ENCODE measurements around the gene UBE2M.
A peak's percentile ranks its signal among the peaks of the same experiment; 100 is the strongest.
"Not testable (repeated sequence)": the region's sequence is repeated elsewhere in the genome, so short reads cannot be mapped to it uniquely, and the experiment has no call there.

Gene UBE2M

GRCh38 chr19:58558066-58558622 lies at the start of gene UBE2M:
Gene UBE2M, minus strand, starts transcription at chr19:58558611. Its CDS starts 230 bp downstream, at chr19:58558381.
- DNase-seq: peak; percentile 88

GRCh38 chr19:58607213-58607612 lies 48.8 kb upstream of the UBE2M start:
- DNase-seq: not testable (repeated sequence)

- not testable (repeated sequence) for DNase-seq
These were observed 48.0 kb upstream of the UBE2M start for GRCh38 chr19:58606251-58606896.

- DNase-seq: no peak
These were observed 27.8 kb upstream of the UBE2M start for GRCh38 chr19:58586133-58586765.

DNA sequence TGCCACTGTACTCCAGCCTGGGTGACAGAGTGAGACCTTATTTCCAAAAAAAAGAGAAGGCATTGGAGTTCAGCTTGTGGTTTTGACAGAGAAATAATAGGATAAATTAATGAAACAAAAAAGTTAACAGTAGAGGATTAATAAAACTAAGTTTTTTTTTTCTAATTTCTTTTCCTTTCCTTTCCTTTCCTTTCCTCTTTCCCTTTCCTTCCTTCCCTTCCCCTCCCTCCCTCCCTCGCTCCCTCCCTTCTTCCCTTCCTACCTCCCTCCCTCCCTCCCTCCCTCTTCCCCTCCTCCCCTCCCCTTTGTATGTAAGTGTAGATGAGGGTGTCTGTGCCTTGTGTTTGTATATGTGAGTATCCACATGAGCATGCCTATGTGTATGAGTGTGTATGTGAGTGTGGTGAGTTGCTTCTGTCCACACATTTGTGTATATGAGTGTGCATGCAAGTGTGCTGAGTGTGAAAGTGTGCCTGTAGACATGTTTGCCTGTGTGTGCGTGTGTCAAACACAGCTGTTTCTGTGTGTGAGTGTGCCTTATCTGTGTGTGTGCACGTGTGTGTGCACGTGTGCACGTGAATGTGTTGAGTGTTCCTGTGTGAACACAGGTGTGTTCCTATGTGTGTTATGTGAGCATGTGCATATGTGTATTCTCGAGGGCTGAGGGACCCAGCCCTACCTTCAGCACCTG lies 27.2 kb upstream of the UBE2M start:
- DNase-seq: no peak

GRCh38 chr19:58584498-58585441 lies 26.4 kb upstream of the UBE2M start:
- no peak for DNase-seq

- DNase-seq: no peak
These were observed 24.6 kb upstream of the UBE2M start for GRCh38 chr19:58582985-58583384.

GRCh38 chr19:58581227-58582141 lies 23.1 kb upstream of the UBE2M start:
- peak; percentile 89 for DNase-seq

DNA sequence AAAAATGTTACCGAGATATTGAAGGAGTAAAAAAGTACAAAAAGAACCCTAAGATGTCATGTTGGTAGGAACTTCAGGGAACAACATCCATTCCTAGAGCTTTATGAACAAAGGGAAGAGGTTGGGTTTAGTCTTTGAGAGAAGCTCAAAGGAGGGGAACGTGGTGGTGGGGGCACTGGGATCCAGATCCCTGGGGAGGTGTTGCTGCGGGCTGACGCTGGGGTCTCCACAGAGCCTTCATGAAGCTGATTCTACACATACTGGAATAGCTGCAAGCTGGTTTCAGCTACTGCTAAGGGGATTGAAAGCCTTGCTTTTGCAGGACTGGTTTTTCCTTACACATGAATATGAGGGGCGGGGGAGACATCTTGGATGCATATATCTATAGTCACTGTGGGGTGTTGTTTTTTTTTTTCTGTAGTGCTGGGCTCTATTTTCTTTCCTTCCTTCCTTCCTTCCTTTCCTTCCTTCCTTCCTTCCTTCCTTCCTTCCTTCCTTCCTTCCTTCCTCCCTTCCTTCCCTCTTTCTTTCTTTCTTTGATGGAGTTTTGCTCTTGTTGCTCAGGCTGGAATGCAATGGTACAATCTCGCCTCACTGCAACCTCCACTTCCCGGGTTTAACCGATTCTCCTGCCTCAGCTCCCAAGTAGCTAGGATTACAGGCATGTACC lies 21.2 kb upstream of the UBE2M start:
- no peak for DNase-seq

GRCh38 chr19:58578012-58578925 lies 19.9 kb upstream of the UBE2M start:
- no peak for DNase-seq

DNA sequence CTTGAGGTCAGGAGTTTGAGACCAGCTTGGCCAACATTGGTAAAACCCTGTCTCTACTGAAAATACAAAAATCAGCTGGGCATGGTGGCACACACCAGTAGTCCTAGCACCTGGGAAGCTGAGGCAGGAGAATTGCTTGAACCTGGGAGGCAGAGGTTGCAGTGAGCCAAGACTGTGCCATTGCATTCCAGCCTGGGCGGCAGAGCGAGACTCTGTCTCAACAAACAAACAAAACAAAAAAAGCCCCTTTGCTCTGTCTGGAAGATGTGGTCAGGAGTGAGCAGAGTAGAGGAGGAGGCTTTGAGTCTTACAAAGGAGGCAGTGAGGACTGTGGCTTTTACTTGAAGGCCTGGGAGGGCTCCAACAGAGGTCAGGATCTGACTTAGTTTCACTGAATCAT lies 19.2 kb upstream of the UBE2M start:
- DNase-seq: not testable (repeated sequence)

DNA sequence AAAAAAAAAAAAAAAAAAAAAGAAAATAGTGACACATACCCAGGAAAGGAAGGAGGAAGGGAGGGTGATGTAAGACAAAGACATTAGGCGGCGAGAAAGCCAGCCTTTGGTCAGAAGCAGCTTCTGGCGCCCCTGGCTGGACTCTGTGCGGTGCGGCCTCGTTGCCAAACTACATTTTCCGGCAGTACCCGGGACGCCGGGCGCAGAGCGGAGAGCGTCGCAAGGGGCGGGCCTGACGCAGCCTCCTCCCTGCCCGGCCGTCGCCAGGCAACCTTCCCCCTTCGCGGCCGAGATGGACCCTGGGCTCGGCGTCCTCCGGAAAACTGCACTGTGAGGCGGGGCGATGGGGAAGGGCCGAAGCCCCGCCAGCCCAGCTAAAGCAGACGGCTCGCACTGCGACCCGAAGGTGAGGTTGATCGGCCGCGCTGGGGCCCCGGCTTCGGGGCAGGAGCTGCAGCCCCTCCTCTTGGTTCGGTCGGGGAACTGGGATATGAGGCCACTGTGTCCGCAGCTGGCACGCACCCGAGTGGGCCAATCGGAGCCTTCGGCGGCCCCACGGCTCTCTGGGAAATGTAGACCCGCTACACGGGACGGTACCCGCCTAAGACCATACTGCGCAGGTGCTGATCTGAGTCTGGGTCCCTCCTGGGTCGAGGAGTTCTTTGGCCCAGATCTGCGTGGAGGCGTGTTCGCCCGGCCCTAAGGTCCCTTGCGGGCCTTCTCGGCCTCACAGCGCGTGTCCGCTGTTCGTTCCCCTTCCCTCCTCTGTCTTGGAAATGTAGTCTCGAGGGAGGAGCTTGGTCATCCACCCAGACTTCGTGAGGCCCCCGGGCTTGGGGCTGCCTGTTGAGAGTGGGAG lies 17.0 kb upstream of the UBE2M start:
- peak; percentile 95 for DNase-seq

DNA sequence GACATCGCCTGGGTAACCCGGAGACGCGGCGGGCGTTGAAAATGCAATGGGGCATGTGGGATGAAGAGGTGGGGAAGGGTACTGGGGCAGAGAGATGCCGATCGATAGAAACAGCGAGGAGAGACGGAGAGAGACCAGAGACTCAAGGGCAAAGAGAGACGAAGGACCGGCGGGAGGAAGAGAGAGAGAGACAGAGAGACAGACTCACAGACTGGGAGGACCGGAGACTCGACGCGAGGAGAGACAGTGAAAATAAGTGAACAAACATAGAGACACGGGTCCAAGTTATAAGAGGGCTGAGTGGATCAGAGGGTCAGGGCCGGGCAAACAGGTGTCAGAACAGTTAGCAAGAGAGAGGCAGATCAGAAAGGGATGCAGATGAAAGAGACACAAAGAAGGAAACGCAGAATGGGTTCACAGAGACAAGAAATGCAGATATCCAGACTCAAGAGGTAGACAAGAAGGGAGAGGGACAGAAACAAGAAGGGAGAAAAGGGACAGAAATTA lies 15.3 kb upstream of the UBE2M start:
- no peak for DNase-seq

- peak; percentile 100 for DNase-seq
These were observed 14.6 kb upstream of the UBE2M start, which contains the start of gene MZF1 for GRCh38 chr19:58572818-58573657. Gene MZF1, minus strand, starts transcription at chr19:58573335. Its CDS starts 1,946 bp downstream, at chr19:58571389.

DNA sequence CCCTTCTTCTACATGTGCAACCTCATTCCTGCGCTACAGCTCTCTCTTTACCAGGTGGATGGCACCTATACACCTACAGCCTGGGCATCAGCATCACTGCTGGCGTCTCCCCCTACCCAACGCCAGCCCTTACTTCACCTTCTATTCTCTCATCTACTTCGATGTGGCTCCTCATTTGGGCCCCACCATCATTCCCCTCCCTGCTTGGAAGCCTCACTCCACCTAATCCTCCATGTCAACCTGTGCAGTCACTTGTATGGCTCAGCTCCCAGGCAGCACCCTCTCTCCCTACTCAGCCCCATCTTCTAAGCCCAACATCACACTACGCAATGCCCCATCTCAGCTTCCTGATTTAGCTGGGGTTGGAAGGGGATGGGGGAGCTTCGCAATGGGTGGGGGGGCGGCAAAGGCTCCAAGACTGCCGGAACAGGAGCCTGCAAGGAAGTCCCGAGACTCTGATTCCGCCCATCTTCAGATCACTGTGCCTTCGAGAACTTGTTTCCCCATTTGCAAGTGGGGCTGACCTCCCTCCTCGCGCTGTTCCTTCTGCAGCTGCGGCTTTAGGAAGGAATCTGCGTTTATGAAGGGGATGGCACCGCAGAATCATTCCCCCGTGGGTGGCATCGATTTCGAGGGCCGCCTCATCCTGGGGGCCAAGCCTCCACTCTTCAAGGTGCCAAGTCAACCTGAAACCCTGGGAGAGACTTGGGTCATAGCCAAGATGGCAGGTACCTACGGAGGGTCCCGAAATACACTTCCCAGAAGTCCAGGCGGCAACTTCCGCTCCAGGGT lies 13.8 kb upstream of the UBE2M start:
- peak; percentile 37 for DNase-seq

- DNase-seq: no peak
These were observed 13.2 kb upstream of the UBE2M start for GRCh38 chr19:58571575-58571947.

All from inflammatory macrophage treated with lipopolysaccharide for 4 hours (primary cell).